ENCODE results near the gene FHDC1.

FHDC1 gene

GRCh38 chr4:152957437-152958171 is 21.5 kb downstream of the FHDC1 start:
- DNase-seq (ENCODE audit: low spot score), result no peak

- no peak for DNase-seq (ENCODE audit: low spot score)
Observed at GRCh38 chr4:152959080-152959479, 23.0 kb downstream of the FHDC1 start.

GRCh38 chr4:152960082-152960481 is 24.0 kb downstream of the FHDC1 start:
- no peak for DNase-seq (ENCODE audit: low spot score)

GRCh38 chr4:152961014-152961772 is 25.1 kb downstream of the FHDC1 start:
- no peak for DNase-seq (ENCODE audit: low spot score)

GRCh38 chr4:152961773-152962115 is 25.6 kb downstream of the FHDC1 start:
- DNase-seq (ENCODE audit: low spot score), result no peak

GRCh38 chr4:152962150-152962549 is 26.0 kb downstream of the FHDC1 start:
- no peak for DNase-seq (ENCODE audit: low spot score)

GRCh38 chr4:152964335-152964734 is 28.2 kb downstream of the FHDC1 start:
- DNase-seq (ENCODE audit: low spot score), result no peak

- no peak for DNase-seq (ENCODE audit: low spot score)
Observed at GRCh38 chr4:152965611-152966010, 29.5 kb downstream of the FHDC1 start.

- DNase-seq (ENCODE audit: low spot score), result no peak
Observed at GRCh38 chr4:152967907-152968306, 31.8 kb downstream of the FHDC1 start.

GRCh38 chr4:152968806-152969394 is 32.8 kb downstream of the FHDC1 start:
- no peak for DNase-seq (ENCODE audit: low spot score)

- DNase-seq (ENCODE audit: low spot score), result peak; percentile 84
Observed at GRCh38 chr4:152970102-152970820, 34.1 kb downstream of the FHDC1 start.

- no peak for DNase-seq (ENCODE audit: low spot score)
Observed at GRCh38 chr4:152971053-152971452, 34.9 kb downstream of the FHDC1 start.

- DNase-seq (ENCODE audit: low spot score), result peak; percentile 64
Observed at GRCh38 chr4:152972821-152973628, 36.9 kb downstream of the FHDC1 start.

- no peak for DNase-seq (ENCODE audit: low spot score)
Observed at GRCh38 chr4:152973629-152974467, 37.7 kb downstream of the FHDC1 start.

GRCh38 chr4:152974468-152975379 is 38.6 kb downstream of the FHDC1 start:
- no peak for DNase-seq (ENCODE audit: low spot score)

- DNase-seq (ENCODE audit: low spot score), result no peak
Observed at GRCh38 chr4:152975380-152976211, 39.5 kb downstream of the FHDC1 start.

GRCh38 chr4:152976212-152976761 is 40.2 kb downstream of the FHDC1 start:
- DNase-seq (ENCODE audit: low spot score), result no peak

GRCh38 chr4:152979731-152980330 is 43.7 kb downstream of the FHDC1 start:
- no peak for DNase-seq (ENCODE audit: low spot score)
